GM21529 (cell line): ENCODE data around the gene ATL2.
"Not testable (repeated sequence)": the region's sequence is repeated elsewhere in the genome, so short reads cannot be mapped to it uniquely, and the experiment has no call there.

ENCODE experiments used
- ATAC-seq: cut with Tn5 transposase; IDR thresholded peaks from one replicate; pipeline ENCODE4 v1.9.1; 2021; ENCODE audit not compliant: unreplicated experiment

Gene ATL2

DNA sequence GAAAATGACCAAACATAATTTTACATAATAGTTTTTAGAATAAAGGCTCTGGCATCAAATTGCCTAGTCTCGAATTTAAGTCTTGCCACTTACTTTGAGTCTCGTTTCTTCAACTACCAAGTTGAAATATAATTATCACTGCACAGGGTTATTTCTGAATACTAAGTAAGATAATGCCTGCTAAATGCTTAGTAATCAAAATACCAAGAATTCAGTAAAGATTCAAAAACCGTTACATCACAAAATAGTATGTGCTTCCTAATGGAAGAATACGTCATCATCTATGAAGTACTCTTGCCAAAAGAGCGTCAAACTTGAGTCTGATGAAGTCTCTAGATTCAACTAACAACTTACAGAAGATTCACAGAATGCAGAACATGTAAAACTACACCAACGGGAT is 40.5 kb downstream of the ATL2 start:
- ATAC-seq: no peak

DNA sequence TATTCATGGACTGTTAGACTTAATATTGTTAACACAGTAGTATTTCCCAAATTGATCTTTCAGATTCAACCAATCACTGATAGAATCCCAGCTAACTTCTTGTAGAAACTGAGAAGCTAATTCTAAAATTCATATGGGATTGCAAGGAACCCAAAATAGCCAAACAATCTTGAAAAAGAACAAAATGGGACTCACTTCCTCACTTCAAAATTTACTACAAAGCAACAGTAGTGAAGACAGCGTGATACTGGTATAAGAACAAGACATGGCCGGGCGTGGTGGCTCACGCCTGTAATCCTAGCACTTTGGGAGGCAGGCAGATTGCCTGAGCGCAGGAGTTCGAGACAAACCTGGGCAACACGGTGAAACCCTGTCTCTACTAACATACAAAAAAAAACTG is 46.3 kb downstream of the ATL2 start:
- no peak for ATAC-seq

- ATAC-seq: no peak
Observed at GRCh38 chr2:38327580-38327979, 49.5 kb downstream of the ATL2 start.

DNA sequence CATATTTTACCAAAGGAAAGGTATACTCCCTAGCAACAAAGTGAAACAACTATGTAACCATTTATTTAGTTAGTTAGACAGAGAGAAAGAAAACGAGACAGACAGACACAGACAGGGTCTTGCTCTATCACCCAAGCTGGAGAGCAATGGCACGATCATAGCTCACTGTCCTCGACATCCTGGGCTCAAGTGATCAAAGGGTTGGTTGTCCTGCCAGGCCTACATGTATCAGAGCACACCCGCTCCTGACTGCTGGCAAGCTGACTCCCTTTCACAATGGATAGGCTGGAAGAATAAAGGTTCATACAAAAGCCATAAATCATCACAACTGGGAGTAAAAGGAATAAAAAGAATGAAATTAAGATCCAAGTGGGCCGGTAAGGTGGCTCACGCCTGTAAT is 53.5 kb downstream of the ATL2 start:
- no peak for ATAC-seq

- no peak for ATAC-seq
Observed at GRCh38 chr2:38322224-38322914, 54.7 kb downstream of the ATL2 start.

DNA sequence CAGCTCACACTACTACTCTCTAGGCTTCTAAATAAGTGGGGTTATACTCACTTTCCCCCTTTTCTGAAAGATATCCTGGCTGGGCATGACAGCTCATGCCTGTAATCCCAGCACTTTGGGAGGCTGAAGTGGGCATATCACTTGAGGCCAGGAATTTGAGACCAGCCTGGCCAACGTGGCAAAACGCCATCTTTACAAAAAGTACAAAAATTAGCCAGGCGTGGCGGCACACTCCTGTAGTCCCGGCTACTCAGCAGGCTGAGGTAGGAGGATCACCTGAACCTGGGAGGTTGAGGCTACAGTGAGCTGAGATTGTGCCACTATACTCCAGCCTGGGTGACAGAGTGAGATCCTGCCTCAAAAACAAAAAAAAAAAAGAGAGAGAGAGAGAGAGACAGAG is 57.8 kb downstream of the ATL2 start:
- ATAC-seq: not testable (repeated sequence)

- no peak for ATAC-seq
Observed at GRCh38 chr2:38317725-38318124, 59.3 kb downstream of the ATL2 start.

- no peak for ATAC-seq
Observed at GRCh38 chr2:38315707-38316333, 61.3 kb downstream of the ATL2 start.

GRCh38 chr2:38308821-38309220 is 68.3 kb downstream of the ATL2 start:
- no peak for ATAC-seq

- peak; percentile 19 for ATAC-seq
Observed at GRCh38 chr2:38301969-38302702, 74.9 kb downstream of the ATL2 start.

DNA sequence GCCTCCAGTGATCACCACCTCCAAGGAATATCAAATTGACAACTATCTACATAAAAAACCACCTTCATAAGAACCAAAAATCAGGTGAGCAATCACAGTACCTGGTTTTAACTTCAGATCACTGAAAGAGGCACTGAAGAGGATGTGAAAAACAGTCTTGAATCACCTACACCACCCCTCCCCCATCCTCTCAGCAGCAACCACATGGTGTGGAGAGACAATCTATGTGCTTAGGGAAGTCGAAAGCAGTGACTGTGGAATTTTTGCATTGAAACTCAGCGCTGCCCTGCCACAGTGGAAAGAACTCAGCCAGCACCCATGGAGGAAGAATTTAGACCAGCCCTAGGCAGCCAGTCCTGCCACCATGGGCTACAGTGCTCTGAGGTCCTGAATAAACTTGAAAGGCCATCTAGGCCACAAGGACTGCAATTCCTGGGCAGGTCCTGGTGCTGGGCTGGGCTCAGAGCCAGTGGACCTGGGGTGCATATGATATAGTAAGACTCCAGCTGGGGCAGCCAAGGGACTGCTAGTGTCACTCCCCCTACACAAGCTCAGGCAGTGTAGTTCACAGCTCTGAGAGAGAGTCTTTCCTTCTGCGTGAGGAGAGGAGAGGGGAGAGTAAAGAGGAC is 75.6 kb downstream of the ATL2 start:
- ATAC-seq: peak; percentile 81

- no peak for ATAC-seq
Observed at GRCh38 chr2:38298539-38298938, 78.5 kb downstream of the ATL2 start.

GRCh38 chr2:38296197-38296780 is 80.8 kb downstream of the ATL2 start:
- no peak for ATAC-seq

DNA sequence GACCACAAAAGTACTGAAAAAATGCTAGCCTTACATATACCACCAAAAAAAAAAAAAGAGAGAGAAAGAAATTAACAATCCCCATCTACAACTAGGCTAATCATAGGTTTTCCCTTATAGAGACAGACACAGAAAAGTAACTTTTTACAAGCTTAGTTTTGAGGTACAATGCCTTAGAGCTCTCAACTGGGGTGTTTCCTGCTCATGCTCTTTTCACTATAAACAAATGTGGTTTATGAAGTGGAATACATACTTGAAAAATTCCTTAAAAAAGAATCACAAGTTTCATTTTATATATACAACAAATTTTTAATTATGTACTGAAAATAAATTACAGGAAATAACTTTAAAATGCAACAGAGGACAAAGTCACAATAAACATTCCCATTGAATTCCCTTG is 82.5 kb downstream of the ATL2 start:
- ATAC-seq: no peak

GRCh38 chr2:38293152-38293865 is 83.8 kb downstream of the ATL2 start:
- ATAC-seq: no peak

GRCh38 chr2:38290332-38290731 is 86.7 kb downstream of the ATL2 start:
- no peak for ATAC-seq

DNA sequence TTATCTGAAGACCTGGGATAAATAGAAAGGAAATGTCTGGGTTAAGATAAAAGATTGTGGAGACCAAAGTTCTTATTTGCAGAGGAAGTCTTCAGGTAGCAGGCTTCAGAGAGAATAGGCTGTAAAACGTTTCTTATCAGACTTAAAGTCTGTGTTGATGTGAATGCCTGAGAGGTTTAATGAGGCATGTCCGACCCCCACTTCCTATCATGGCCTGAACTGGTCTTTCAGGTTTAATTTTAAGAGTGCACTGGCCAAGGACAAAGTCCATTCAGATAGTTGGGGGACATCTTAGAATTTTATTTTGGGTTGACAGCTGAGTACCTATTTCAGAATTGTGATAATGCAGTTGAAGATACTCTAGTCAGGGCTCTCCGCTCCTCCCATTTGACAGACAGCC is 92.1 kb downstream of the ATL2 start:
- ATAC-seq: no peak

GRCh38 chr2:38281095-38281742 is 95.9 kb downstream of the ATL2 start:
- ATAC-seq: no peak

GRCh38 chr2:38279201-38279600 is 97.9 kb downstream of the ATL2 start:
- ATAC-seq: no peak

GRCh38 chr2:38278117-38278438 is 99.0 kb downstream of the ATL2 start:
- not testable (repeated sequence) for ATAC-seq
